Activated CD8-positive, alpha-beta memory T cell treated with anti-CD3 and anti-CD28 coated beads for 36 hours (primary cell): ENCODE measurements around the gene ABCA6. TPM values are rescaled to one million over a fixed set of nuclear protein-coding genes. Genes with fewer than 3 reads are reported as not detected.

Source experiments
- CTCF ChIA-PET: fragments of 350-600 bp; sonication (Branson Sonifier 250); formaldehyde crosslinking; loops from one replicate; lab custom pipeline; 2021; ENCODE audit warnings: antibody characterized with exemption; lab: Charles Lee
- POLR2A ChIA-PET: fragments of 350-600 bp; sonication (Branson Sonifier 250); formaldehyde crosslinking; loops from one replicate; lab custom pipeline; 2021; ENCODE audit warnings: antibody characterized with exemption; lab: Charles Lee
- total RNA-seq, 2 experiments: library from RNA; stranded (reverse); gene quantifications; one replicate each; pipeline ENCODE4 v1.2.3, GENCODE V29; 2021

ABCA6 gene
- total RNA-seq, 2 experiments from 2014 or later: 0.04 to 0.15 TPM

- POLR2A ChIA-PET: no interaction called here
- CTCF ChIA-PET: no interaction called here
Observed at GRCh38 chr17:69059458-69060175, 82.1 kb downstream of the ABCA6 start.

- CTCF ChIA-PET: no interaction called here
- POLR2A ChIA-PET: no interaction called here
Observed at GRCh38 chr17:69058165-69058564, 83.5 kb downstream of the ABCA6 start.

GRCh38 chr17:69057280-69057679, 84.4 kb downstream of the ABCA6 start:
- CTCF ChIA-PET: no interaction called here
- POLR2A ChIA-PET: no interaction called here

GRCh38 chr17:69056179-69056823, 85.4 kb downstream of the ABCA6 start:
- ChIA-PET POLR2A (no interaction called here), CTCF (no interaction called here)

- CTCF ChIA-PET: no interaction called here
- POLR2A ChIA-PET: no interaction called here
Observed at GRCh38 chr17:69055334-69055733, 86.4 kb downstream of the ABCA6 start.

GRCh38 chr17:69050999-69051775, 90.5 kb downstream of the ABCA6 start:
- ChIA-PET POLR2A (no interaction called here), CTCF (no interaction called here)

- POLR2A ChIA-PET: no interaction called here
- CTCF ChIA-PET: no interaction called here
Observed at GRCh38 chr17:69048634-69049033, 93.1 kb downstream of the ABCA6 start.

- ChIA-PET CTCF (no interaction called here), POLR2A (no interaction called here)
Observed at GRCh38 chr17:69047368-69048263, 94.1 kb downstream of the ABCA6 start.

- CTCF ChIA-PET: no interaction called here
- POLR2A ChIA-PET: no interaction called here
Observed at GRCh38 chr17:69046121-69046807, 95.4 kb downstream of the ABCA6 start.

- CTCF ChIA-PET: no interaction called here
- POLR2A ChIA-PET: no interaction called here
Observed at GRCh38 chr17:69045646-69046045, 96.0 kb downstream of the ABCA6 start.

GRCh38 chr17:69044371-69044770, 97.3 kb downstream of the ABCA6 start:
- ChIA-PET CTCF (no interaction called here), POLR2A (no interaction called here)

GRCh38 chr17:69043098-69043734, 98.5 kb downstream of the ABCA6 start:
- CTCF ChIA-PET: no interaction called here
- POLR2A ChIA-PET: no interaction called here

GRCh38 chr17:69042308-69042707, 99.4 kb downstream of the ABCA6 start:
- ChIA-PET POLR2A (no interaction called here), CTCF (no interaction called here)

GRCh38 chr17:69031839-69032238, 109.9 kb downstream of the ABCA6 start:
- POLR2A ChIA-PET: no interaction called here
- CTCF ChIA-PET: no interaction called here

- CTCF ChIA-PET: no interaction called here
Observed at GRCh38 chr17:69030169-69030568, 111.5 kb downstream of the ABCA6 start.

More at GRCh38 chr17:69030169-69030568, 111.5 kb downstream of the ABCA6 start:
- POLR2A ChIA-PET: no interaction called here
